Spinal cord (tissue), 10 donors: ENCODE results near the gene GCLM. TPM values are rescaled to one million over a fixed set of nuclear protein-coding genes. Genes with fewer than 3 reads are reported as not detected.
"Not testable (repeated sequence)": the region's sequence is repeated elsewhere in the genome, so short reads cannot be mapped to it uniquely, and the experiment has no call there.

Source experiments
- DNase-seq, 6 donors: peaks; one replicate each; pipeline versions ENCODE4 v3.0.0 to v3.0.0-alpha.2; 2013 to 2015; ENCODE audit warnings: low spot score in 6 of 6, low read depth in 4 of 6
- H3K27ac ChIP-seq: one replicate; pipeline ENCODE4 v1.5.1; 2013; ENCODE audit warnings: low read depth, low read length, control low read depth
- H3K27me3 ChIP-seq: one replicate; pipeline ENCODE4 v1.6.1; 2013; ENCODE audit warnings: low read length; ENCODE audit not compliant: control insufficient read depth, insufficient read depth
- H3K36me3 ChIP-seq: one replicate; pipeline ENCODE4 v1.6.1; 2013; ENCODE audit warnings: low read length; ENCODE audit not compliant: control insufficient read depth, insufficient read depth
- H3K4me1 ChIP-seq: one replicate; pipeline ENCODE4 v1.6.1; 2013; ENCODE audit warnings: low read length; ENCODE audit not compliant: control insufficient read depth, insufficient read depth
- H3K4me3 ChIP-seq: one replicate; pipeline ENCODE4 v1.5.1; 2013; ENCODE audit warnings: low read depth, low read length, control low read depth
- H3K9me3 ChIP-seq: one replicate; pipeline ENCODE4 v1.6.1; 2013; ENCODE audit warnings: low read length; ENCODE audit not compliant: control insufficient read depth, insufficient read depth
- WGBS: methylation state at CpG from one replicate; pipeline ENCODE4 v1.1.5; 2013; ENCODE audit warnings: missing lambda C conversion rate; ENCODE audit not compliant: insufficient coverage; 5-methylcytosine and 5-hydroxymethylcytosine counted together
- polyA plus RNA-seq, 2 donors: library from polyadenylated mRNA; unstranded; fragments of 120-200 nt; gene quantifications; one replicate each; pipeline ENCODE4 v1.2.1, GENCODE V29; 2013; ENCODE audit not compliant: insufficient read length in 2 of 2
- total RNA-seq, 2 donors: library from RNA; depleted of rRNA in 1 of 2; stranded (reverse); fragments of 120-200 nt in 1 of 2; fragments of >200 nt in 1 of 2; gene quantifications; one replicate each; pipeline versions ENCODE4 v1.2.3 to v1.2.4, GENCODE V29; 2013 to 2014
- donor health status: healthy.

Gene GCLM
- total and polyA plus RNA-seq, 4 donors = 11.5 to 17.6 (median 12.7) TPM

- H3K9me3 ChIP-seq = no peaks in the 10 kb centered on the region
- DNase-seq = no peak
- no CpG with 5 or more reads among the region's 1 CpG for WGBS
- no peak overlapping the region for H3K4me3 ChIP-seq
- H3K4me1 ChIP-seq = no peaks in the 10 kb centered on the region
- H3K27ac ChIP-seq = no peak overlapping the region
- no peaks in the 10 kb centered on the region for H3K36me3 ChIP-seq
- no peaks in the 10 kb centered on the region for H3K27me3 ChIP-seq
Observed at GRCh38 chr1:93919780-93920179, 10.6 kb upstream of the GCLM start.

- no peak overlapping the region for H3K4me3 ChIP-seq
- H3K27ac ChIP-seq = no peak overlapping the region
- H3K27me3 ChIP-seq = no peaks in the 10 kb centered on the region
- no peaks in the 10 kb centered on the region for H3K36me3 ChIP-seq
- WGBS = no CpG with 5 or more reads among the region's 10 CpGs
- H3K9me3 ChIP-seq = no peaks in the 10 kb centered on the region
- no peak for DNase-seq
- H3K4me1 ChIP-seq = no peaks in the 10 kb centered on the region
Observed at GRCh38 chr1:93917302-93917701, 8.1 kb upstream of the GCLM start.

GRCh38 chr1:93910880-93911279 is 1.6 kb upstream of the GCLM start:
- H3K4me1 ChIP-seq, H3K27ac ChIP-seq, H3K36me3 ChIP-seq, DNase-seq, H3K9me3 ChIP-seq, H3K27me3 ChIP-seq, H3K4me3 ChIP-seq: not testable (repeated sequence)
- WGBS = no CpG with 5 or more reads among the region's 3 CpGs

GRCh38 chr1:93910305-93910704 is 1.1 kb upstream of the GCLM start:
- Histone ChIP-seq H3K4me3 (no peak overlapping the region), H3K9me3 (no peaks in the 10 kb centered on the region), H3K27me3 (no peaks in the 10 kb centered on the region), H3K36me3 (no peaks in the 10 kb centered on the region), H3K4me1 (peaks cover 7% of the 10 kb centered on the region), H3K27ac (no peak overlapping the region)
- no peak for DNase-seq
- WGBS = 100% methylated on average over 1 of the region's 4 CpGs

- Histone ChIP-seq H3K36me3 (no peaks in the 10 kb centered on the region), H3K9me3 (no peaks in the 10 kb centered on the region), H3K4me1 (peaks cover 7% of the 10 kb centered on the region), H3K27ac (no peak overlapping the region), H3K27me3 (no peaks in the 10 kb centered on the region), H3K4me3 (peak overlapping the region; percentile 57)
- peak in 4 of 6 donors; percentile 13 to 40 (median 21) for DNase-seq
- WGBS = 2% methylated on average over 48 of the region's 49 CpGs
Observed at GRCh38 chr1:93908394-93909145, 660 bp downstream of the GCLM start.

- no peaks in the 10 kb centered on the region for H3K9me3 ChIP-seq
- DNase-seq = peak in 3 of 6 donors; percentile 15 to 62 (median 51)
- no peaks in the 10 kb centered on the region for H3K36me3 ChIP-seq
- peaks cover 7% of the 10 kb centered on the region for H3K4me1 ChIP-seq
- H3K4me3 ChIP-seq = no peak overlapping the region
- WGBS = no CpG with 5 or more reads among the region's 3 CpGs
- H3K27me3 ChIP-seq = no peaks in the 10 kb centered on the region
- H3K27ac ChIP-seq = no peak overlapping the region
Observed at GRCh38 chr1:93907718-93908117, 1.5 kb downstream of the GCLM start.

- Histone ChIP-seq H3K36me3 (no peaks in the 10 kb centered on the region), H3K27ac (no peak overlapping the region), H3K4me1 (peaks cover 7% of the 10 kb centered on the region), H3K27me3 (no peaks in the 10 kb centered on the region), H3K9me3 (no peaks in the 10 kb centered on the region), H3K4me3 (no peak overlapping the region)
- no CpG with 5 or more reads among the region's 3 CpGs for WGBS
- DNase-seq = no peak
Observed at GRCh38 chr1:93906480-93906879, 2.8 kb downstream of the GCLM start.

- H3K36me3 ChIP-seq = no peaks in the 10 kb centered on the region
- H3K9me3 ChIP-seq = no peaks in the 10 kb centered on the region
- no CpG with 5 or more reads among the region's 2 CpGs for WGBS
- peaks cover 7% of the 10 kb centered on the region for H3K4me1 ChIP-seq
- H3K27ac ChIP-seq = no peak overlapping the region
- H3K27me3 ChIP-seq = no peaks in the 10 kb centered on the region
- H3K4me3 ChIP-seq = no peak overlapping the region
- DNase-seq = no peak
Observed at GRCh38 chr1:93905734-93906133, 3.5 kb downstream of the GCLM start.

- no peak overlapping the region for H3K27ac ChIP-seq
- no peaks in the 10 kb centered on the region for H3K36me3 ChIP-seq
- no peaks in the 10 kb centered on the region for H3K27me3 ChIP-seq
- H3K4me3 ChIP-seq = no peak overlapping the region
- no peak for DNase-seq
- no CpG with 5 or more reads among the region's 1 CpG for WGBS
- H3K4me1 ChIP-seq = peaks cover 7% of the 10 kb centered on the region
- no peaks in the 10 kb centered on the region for H3K9me3 ChIP-seq
Observed at GRCh38 chr1:93905051-93905450, 4.2 kb downstream of the GCLM start.

- peaks cover 7% of the 10 kb centered on the region for H3K4me1 ChIP-seq
- no peak for DNase-seq
- no peaks in the 10 kb centered on the region for H3K9me3 ChIP-seq
- H3K27ac ChIP-seq = no peak overlapping the region
- no peaks in the 10 kb centered on the region for H3K36me3 ChIP-seq
- no peaks in the 10 kb centered on the region for H3K27me3 ChIP-seq
- WGBS = 77% methylated on average over 2 of the region's 2 CpGs
- no peak overlapping the region for H3K4me3 ChIP-seq
Observed at GRCh38 chr1:93904228-93904627, 5.0 kb downstream of the GCLM start.
